GM21390 (cell line): Measurements from ENCODE around the gene DPF3.
A peak's percentile ranks its signal among the peaks of the same experiment; 100 is the strongest.

Experiments used
- ATAC-seq: cut with Tn5 transposase; IDR thresholded peaks from one replicate; pipeline ENCODE4 v1.9.1; 2021; ENCODE audit not compliant: unreplicated experiment

DPF3 gene

DNA sequence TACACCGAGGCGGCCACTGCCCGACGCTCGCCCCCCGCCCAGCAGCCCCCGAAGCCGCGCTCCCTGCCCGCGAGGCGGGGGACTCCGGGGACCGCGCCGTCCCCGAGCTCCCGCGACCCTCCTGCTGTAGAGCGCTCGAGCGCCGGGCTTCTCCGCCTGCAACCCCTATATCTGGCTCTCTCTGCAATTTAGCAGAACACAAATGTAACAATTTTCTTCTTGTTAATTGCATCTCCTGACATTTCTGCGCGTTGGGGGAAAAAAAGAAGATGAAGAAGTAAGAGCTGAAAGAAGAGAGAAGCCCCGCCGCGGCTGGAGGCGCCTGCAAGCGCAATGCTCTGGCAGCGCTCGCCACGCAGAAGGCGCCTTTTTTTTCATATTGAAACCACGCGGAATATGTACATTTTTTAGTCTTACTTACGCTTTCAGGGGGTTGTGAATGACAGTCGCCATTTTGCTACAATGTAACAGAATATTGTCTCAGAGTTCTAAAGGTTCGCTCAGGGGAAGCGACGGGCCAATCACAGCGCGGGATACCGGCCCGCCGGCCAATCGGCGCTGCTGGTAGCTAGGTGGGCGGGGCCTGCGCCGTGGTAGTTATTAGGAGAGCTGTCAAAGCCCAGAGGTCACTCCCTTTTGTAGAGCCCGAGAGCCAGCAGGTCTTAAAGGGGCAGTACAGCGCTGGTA is at the start of gene DPF3:
DPF3 (minus strand) TSS at position 466 of the 687 bp plus-strand sequence; CDS start at position 453, 13 bp downstream.
- ATAC-seq, result peak; percentile 96

DNA sequence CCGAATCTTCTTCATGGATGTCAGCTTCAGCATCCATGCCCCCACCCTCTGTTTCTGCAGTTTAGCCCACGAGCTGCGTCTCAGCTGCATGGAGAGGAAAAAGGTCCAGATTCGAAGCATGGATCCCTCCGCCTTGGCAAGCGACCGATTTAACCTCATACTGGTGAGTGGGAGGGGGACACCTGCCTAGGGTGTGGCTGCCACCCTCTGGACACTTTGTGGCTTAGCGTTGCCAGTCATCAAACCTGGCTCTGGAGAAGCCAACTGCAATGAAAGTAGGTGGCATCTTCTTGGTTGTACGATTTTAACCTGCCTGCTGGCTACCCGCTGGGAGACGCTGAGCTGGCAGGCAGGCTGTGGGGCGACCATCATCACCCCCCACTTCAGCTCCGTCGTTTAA is 49.0 kb upstream of the DPF3 start:
- ATAC-seq, result no peak

DNA sequence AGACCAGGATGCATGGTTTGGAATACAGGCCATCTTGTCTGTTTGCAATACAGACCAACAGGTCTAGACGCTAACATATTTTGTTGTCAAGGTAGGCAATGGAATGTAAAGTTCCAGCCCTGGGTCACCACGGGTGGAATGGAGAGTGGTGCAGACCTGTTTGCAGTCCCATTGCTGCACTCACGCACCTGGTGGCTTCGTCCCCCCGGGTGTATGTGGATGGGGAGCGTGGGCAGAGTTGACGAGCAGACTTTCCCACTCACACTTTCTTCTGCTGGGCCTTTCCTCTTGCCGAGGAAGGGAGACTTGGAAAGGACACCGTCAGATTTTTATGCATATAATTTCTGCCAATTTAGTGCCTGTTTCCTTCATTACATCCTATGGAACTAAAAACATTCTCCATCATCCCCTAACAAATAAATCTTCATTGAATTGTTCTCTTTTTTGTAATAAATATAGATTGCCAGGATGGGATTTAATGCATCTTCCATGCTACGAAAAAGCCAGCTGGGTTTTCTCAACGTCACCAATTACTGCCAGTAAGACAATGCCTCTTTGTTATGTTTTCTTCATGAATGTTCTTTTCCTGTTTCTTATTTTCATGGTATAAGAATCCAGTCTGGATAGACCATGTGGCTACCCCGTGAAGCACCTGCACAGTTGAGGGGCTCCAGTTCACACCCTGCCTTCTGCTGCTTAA is 47.5 kb upstream of the DPF3 start:
- no peak for ATAC-seq

DNA sequence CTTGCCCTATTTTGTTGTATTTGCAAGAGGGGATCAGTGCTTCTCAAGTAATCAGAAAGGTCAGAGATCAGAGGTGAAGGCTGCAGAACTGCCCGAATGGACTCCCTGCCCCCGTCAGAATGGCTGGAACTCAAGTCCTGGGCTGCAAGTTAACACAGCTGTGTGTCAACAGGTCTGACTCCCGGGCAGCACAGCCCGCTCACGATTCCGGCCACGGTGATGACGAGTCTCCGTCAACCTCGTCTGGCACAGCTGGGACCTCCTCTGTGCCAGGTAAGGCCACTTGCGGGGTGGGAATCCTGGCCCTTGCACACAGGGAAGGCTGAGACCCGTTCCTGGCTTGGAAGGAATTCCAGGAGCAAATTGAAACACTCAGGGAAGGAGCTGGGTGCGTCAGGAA is 45.7 kb upstream of the DPF3 start:
- no peak for ATAC-seq

DNA sequence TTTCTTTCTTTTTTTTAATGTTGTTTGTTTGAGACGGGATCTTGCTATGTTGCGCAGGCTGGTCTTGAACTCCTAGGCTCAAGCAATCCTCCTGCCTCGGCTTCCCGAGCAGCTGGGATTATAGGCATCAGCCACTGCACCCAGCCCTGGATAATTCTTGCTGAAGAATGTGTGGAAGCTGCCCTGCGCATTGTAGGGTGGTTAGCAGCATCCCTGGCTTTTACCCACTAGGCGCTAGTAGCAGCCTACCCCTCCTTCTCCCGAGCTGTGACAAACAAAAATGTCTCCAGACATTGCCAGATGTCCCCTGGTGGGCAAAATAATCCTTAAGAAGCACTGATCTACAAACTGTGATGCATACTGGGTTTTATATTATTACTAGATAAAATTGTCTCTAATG is 39.0 kb upstream of the DPF3 start:
- ATAC-seq, result no peak

DNA sequence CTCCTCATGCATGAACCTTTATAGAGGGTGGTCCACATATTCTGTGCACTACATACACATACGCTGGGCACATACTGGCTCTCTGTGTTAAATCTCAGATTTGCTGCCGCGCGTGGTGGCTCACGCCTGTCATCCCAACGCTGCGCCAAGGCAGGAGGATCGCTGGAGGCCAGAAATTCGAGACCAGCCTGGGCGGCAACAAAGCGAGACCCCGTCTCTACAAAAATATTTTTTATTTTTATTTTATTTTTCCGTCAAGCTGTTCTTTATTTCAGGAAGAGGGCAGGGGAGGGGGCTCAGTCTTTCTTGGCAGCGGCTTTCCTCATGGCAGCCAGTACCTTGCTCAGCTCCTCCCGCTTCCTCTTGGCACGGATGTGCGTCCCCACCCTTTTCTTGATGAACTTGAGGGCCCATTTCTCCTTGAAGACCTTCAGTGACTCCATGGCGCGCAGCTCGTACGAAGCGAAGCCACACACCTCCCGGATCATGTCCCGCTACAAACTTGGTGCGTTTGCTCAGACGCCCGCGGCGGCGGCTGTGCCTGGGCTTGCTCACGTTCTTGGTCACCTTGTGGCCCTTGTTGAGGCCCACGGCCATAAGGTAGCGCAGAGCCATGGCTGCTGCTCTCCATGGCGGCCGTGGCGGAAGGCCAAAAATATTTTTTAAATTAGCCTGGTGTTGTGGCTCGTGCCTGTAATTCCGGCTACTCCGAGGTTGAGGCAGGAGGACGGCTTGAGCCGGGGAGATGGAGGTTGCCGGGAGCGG is 35.6 kb upstream of the DPF3 start:
- ATAC-seq, result no peak

DNA sequence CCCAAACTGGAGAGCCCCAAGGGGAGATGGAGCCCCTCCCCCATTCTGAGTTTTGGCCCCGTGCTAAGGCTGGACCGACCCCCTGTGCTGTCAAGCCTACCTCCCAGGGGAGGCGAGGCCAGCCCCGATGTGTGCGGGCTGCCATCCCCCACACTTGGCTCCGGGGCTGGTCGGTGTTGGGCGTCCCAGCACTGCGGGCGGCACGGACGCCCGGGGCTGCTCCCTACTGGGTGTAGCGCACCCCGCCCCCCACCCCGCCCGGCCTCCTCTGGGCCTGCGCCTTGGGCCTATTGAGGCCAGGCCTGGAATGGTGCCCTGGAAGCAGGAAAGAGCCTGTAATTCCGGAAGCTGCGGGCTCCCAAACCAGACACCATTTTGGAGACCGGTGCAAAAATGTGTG is 35.0 kb upstream of the DPF3 start:
- ATAC-seq, result no peak

DNA sequence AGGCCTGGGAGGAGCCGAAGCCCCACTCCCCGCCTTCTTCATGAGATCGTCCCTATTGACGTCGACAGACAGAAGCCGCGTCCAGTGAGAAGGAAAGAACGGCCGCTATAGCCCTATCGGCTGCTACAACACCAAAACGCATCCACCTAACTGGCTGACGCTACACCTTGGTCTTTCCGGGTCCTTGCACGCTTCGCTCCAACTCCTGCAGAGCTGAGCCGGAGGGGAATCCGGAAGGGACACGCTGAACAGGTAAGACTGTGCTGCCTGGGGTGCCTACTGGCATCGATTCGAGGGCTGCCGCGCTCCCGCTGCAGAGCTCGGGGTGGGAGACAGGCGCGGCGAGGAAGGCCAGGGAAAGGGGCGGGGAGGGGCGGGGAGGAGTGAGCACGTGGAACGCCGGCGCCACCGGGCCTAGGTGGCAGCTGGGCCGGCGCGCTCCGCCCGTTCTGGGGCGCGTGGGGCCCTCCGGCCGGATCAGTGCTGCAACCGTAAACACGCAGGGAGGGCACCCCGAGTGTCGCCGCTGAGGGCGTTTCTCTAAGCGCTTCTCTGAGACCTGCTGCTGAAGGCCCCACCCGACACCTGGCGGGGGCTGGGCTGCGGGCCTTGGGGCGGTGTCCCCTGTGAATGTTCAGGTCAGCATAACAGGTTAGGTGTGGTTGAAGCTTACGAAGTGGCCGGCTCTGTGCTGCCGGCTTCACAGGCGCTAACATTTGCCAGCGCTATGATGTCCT is 32.6 kb upstream of the DPF3 start, which contains the start of gene DCAF4:
DCAF4 (plus strand) TSS at position 173 of the 737 bp plus-strand sequence. CDS start 11,515 bp downstream, outside the sequence.
- peak; percentile 96 for ATAC-seq

DNA sequence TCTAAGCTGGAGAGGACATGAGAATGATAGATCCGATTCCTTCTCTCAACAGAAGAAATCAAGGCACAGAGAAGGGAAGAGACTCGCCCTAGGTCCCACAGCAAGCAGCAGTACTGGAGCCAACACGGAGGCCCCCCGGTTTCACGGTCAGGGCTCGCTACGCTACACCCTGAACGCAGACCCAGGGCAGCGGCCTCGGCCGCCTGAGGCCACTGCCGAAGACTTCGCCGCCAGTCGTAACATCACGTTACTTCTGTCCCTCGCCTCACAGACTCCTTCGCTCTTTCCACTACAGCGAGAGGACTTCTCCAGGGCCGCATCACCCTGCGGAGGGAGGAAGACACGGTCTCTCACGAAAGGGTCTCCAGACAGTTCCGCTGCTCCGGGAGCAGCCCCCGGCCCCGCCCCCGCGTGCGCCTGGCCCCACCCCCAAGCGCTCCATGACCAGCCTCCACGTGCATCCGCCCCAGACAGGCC is 32.0 kb upstream of the DPF3 start:
- peak; percentile 7 for ATAC-seq

DNA sequence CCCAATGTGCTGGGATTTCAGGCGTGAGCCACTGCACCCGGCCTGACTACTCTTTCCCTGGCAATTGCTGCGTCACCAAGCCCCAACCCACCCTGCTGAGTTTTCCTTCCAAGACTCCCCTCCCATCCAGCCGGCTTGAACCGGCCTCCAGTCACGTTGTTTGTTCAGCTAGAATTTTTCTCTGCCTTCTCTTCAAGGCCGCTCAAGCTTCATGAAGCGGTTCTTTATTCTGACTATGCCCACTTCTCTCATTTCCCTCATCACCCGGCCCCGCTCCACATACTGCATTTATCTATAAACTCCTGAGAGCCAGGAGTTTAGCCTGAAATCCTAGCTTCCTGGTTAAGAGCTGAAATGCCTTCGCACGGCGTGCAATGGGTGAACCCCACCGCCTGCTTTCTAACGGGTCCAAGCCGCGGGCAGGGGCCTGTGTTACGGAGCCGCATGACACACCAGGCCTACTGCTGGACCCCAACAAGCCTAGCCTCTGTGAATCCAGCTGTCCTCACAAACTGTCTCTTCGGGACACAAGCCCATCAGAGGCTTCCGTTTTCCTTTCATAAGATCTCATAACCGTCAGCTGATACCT is 31.4 kb upstream of the DPF3 start:
- no peak for ATAC-seq

DNA sequence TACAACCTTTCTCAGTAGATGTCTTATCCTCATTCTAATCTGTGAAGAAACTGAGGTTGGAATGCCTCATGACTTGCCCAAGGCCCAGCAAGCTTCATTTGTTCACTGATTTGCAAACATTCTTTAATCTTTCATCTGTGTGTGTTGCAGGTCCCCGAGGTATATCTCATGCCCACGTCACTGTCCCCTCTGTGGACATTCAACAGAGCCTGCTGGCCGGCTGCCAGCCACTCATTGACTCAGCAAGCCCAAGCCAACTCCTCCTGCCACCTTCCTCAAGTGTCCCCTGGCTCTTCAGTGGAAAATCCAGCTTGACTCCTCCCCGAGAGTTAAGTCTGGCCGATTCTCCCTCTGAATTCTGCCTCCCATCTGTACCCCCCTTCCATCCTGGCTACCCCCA is 30.4 kb upstream of the DPF3 start:
- ATAC-seq, result no peak

DNA sequence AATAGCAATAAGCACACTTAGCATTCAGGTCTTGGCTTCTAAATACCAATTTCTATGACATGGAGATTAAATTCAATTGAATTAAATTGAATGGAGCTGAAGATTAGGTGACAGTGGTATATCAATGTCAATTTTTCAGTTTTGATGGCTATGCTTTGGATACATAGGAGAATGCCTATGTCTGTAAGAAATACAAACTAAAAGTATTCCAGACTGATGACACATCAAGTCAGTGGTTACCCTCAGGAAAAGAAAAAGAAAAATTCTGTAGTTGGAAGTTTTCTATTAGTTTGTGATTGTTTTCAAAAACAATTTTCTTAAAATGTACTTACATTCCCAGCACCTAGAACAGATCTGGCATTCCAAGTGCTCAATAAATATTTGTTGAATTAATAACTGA is 27.5 kb upstream of the DPF3 start:
- no peak for ATAC-seq

DNA sequence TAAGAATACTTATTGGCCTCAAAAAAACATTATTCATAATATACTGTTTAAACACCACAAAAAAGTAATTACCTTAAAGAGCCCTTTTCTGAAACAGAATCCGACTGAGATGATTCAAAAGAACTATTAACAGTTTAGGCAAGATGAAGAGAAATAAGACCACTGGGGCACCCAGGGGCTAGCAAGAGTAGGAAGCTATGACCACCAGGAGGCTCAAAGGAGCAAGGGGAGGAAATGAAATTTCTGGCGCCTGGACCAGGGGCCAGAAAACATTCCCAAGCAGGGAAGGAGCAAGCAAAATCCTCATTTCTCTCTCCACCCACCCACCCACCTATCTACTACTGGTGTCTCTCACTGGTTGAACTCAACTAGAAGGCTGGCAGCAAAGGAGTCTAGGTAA is 26.1 kb upstream of the DPF3 start:
- no peak for ATAC-seq

DNA sequence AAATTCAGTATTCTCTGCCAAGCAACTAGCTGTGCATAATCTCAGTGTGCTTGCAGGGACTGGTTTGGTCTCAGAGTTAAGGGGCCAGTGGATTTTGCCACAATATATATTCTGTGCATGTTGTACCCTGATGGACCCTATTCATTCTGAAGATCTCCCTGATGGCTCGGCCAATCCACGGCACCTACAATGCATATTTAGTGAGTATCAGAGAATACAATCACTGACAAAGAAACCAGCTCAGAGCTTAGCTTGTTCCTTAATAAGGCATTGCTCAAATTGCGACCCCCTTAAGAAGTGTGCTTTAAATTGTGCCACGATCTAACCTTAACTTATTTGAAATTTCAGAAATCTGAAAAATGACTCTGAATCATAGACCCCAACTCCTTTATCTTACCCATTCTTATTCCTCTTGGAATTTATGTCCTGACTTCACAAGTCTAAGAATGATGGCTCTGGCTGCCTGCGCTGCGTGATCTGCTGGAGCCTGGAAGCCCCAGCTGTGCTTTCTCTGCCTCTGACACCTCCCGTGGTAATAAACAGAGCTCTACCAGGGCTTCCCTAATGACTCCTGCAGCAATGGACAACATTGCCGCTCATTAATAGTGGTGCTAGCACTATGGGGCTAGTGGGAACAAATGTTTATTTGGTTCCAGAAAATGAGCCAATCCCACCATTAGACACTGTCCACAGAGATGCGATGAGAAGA is 23.3 kb upstream of the DPF3 start:
- no peak for ATAC-seq

DNA sequence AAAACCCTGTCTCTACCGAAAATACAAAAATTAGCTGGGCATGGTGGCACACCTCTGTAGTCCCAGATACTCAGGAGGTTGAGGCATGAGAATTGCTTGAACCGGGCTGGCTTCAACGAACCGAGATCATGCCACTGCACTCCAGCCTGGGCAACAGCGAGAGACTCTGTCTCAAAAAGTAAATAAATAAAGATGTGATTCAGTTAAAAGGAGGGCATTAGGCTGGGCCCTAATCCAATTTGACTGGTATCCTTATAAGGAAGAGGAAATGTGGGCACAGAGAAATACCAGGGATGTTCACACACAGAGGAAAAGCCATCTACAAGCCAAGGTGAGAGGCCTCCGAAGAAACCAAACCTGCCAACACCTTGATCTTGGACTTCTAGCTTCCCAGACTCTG is 22.3 kb upstream of the DPF3 start:
- ATAC-seq, result no peak

DNA sequence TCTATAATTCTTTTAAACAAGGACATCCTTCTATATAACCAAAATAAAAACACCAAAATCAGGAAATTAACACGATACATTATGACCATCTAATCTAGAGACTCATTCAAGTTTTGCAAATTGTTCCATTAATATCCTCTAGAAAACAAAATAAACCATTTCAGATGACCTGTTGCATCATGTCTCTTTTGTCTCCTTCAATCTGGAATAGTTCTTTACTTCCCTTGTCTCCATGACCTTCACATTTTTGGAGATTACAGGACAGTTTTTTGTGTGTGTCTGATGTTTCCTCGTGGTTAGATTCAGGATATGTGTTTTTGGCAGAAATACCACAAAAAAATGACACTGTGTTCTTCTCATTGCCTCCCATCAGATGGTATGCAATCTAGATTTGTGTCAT is 19.9 kb upstream of the DPF3 start:
- ATAC-seq, result no peak

DNA sequence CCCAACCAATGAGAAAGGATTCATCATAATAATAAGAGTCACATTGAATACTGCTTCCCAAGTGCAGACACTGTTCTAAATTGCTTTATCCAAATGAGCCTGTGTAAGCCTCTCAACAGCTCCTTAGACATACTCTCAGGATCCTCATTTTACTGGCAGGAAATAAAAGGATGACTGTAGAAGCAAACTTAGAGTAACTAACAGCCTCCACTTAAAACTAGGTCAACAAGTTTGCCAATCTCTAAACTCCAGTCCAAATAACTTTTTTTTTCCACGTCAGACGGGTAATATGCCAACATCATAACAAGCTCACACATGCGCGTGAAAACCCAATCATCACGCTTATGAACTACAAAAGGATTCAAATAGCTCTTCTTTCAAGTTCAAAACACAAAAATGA is 15.3 kb upstream of the DPF3 start:
- no peak for ATAC-seq

DNA sequence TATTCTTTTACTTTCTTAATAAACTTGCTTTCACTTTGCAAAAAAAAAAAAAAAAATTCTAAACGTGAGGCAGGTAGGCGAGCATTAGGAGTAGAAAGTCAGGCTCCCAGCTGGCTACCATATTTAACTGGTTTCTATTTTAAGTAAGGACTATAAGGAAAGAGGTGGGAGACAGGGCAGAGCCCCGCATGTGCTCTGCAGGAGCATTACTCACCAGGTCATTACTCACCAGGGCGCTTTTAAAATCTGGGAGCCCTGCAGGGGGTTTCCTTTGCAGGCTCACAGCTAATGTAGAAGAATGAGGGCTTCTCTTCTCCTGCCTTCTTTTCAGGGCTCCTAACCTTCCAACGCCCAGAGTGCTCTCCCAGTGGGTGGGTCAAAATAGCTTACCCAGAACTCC is 14.0 kb upstream of the DPF3 start:
- no peak for ATAC-seq

DNA sequence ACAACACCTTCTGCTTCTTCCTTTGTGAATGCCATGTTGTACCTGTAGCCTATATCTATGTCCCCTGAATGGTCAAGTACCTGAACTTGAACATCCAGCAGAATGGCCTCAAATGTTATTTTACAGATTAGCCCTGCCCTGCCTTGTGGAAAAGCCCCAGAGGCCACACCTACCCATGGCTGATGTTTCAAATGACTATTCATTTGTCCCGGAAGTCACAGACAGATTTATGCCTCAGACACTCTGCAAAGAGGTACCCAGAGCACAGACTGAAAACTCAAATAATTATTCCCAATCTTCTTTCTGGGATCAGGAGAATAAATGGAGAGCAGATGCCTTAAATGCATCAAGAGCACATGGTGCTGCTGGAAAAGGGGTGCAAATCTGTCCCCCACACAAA is 13.0 kb upstream of the DPF3 start:
- ATAC-seq, result no peak

DNA sequence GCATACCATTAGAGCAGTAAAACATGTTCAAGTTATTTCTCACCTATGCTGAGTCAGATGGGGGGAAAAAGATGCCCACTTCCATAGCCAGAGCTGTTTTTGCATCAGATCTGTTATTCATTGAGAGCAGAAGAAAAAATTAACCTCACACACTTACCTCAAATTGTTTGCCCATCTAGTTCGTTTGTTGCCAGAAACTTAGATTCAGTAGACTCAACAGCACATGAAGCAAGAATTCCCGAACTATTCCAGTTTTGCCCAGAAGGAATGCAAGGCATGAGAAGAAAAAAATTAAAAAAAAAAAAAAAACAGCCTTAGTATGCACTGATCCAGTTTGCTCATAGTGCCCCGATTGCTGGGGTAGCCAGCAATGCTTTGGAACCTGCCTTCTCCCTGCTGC is 12.4 kb upstream of the DPF3 start:
- no peak for ATAC-seq
